D341Med (cell line): Measurements from ENCODE around the gene CHRNA5.

Experiments used
- DNase-seq: peaks from one replicate; pipeline ENCODE4 v3.0.0; 2012; ENCODE audit warnings: low spot score

CHRNA5 gene

DNA sequence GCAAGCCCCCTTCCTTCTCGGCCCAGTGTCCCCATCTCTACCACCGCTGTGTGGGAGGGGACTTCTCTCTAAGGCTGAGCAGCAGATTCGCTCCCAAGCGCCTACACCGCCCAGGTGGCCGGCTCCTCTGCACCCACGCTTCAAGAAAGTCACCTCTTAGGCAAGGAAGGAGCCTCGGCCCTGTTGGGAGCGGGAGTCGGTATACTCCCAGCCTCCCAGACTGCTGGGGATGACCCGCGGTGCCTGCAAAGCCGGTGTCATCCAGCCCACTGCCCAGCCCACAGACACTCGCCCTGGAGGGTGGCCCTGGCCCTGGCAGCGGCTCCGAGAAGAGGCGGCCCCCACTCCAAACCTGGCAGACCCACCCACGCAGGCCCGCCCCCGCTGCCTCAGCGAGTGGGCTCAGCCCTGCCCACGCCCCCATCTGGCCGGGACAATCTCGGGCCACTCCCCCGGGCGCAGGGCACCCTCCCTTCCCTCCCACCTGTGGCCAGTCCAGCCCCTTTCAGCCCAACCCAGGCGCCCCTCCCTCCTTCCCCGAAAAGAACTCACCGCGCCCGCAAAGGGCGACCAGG is 75.3 kb downstream of the CHRNA5 start:
- peak; percentile 24 for DNase-seq

DNA sequence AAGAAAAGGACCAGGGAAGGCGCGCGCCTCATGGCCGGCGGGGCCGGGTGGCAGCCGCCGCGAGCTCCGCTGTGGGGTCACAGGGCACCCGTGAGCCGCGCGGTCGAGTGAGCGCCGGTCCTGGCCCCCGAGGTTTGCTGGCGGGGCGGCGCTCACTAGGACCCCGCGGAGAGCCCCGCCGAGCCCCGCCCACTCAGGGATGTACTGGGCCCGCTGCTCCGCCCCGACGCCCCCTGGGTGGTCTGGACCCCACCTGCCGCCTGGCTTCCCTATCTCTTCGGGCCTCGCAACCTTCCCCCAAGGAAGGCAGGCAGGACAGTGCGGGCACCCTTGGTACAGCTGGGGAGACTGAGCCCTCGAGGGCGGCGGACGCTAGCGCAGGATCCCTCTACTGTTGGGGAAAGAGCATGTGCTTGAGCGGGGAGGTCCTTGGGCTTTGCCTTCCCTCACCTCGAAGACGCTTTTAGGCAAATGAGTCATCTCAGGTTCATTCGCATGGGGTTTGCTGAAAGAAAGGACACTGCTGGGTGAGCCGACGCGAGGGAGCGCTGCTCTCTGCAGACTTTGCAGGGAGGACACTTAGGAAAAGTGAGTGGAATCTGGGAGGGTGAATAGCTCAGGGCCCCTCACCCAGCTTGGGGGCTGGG is 75.9 kb downstream of the CHRNA5 start, which contains the start of gene CHRNB4:
CHRNB4 (minus strand) TSS at position 109 of the 647 bp plus-strand sequence; CDS start at position 32, 77 bp downstream.
- DNase-seq, result no peak

DNA sequence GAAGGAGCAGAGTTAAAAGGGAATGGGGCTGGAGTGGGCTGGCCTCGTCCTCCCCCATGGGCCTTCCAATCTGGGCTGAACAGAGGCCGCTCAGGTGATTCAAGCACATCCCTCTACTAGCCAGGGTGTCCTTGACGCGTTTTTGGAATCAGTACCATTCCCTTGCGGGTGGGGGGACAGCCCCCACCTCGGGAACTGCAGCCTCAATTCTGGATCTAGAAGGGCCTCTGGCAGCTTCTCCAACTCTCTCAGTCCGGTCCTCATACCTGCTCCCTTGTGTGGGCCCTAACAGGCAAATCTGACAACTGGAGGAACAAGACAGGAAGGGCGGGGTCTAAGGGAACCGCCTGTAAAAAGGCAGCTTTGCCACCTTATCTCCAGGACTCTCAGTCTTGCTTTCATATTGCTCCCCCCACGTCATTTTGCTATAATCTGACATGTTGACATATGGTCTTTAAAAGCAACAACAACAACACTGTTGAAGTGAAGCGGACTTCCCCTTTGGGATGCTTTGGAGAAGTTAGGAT is 76.5 kb downstream of the CHRNA5 start:
- no peak for DNase-seq

DNA sequence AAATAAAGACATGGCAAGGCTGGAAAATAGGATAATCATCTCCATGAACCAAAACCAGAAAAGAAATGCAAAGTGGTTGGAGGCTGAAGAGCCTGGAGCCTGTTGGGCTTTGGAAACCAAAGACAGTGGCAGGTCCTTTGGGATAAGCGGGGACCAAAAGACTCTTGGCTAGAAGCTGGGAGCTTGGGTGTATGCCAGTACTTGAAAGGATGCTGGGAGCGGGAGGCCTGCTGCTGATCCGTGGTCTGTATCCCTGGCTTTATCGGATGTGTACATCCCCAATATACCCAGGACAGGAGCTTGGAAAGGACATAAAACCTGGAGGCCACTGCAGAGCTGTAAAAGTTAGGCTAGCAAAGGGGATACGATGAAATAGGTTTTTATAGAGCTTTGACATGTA is 77.0 kb downstream of the CHRNA5 start:
- no peak for DNase-seq
